ENCODE measurements around the gene SLC25A1.
"Not testable (repeated sequence)": the region's sequence is repeated elsewhere in the genome, so short reads cannot be mapped to it uniquely, and the experiment has no call there.

Gene SLC25A1

DNA sequence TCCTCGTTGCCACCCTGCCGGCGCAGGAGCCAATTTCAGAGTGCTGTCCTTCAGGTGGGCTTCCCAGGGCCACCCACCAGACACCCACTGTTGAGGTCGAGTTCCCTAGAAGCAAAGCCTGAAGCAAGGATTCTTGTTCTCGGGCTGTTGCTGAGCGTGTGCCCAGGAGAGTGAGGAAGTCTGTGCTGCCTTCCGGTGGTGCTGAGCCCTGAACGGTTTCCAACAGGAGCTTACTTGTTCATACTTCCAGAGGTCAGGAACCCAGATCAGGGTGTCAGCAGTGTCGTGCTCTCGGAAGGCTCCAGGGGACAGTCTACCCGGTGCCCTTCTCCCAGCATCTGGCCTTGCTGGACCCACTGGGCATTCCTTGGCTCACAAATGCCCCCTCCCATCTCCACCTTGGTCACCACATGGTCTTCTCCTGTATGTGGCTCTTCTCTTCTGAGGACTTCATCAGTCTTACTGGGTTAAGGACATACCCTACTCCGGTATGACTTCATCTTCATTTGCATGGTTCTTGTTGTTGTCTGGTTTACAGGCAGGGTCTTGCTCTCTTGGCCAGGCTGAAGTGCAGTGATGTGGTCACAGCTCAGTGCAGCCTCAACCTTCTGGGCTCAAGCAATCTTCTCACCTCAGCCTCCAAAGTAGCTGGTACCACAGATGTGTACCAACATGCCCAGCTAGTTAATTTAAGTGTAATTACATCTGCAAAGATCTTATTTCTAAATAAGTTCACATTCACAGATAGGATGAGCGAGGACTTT, 11.2 kb downstream of the SLC25A1 start:
- no peak for DNase-seq (ENCODE audit: low read depth, low spot score)

DNA sequence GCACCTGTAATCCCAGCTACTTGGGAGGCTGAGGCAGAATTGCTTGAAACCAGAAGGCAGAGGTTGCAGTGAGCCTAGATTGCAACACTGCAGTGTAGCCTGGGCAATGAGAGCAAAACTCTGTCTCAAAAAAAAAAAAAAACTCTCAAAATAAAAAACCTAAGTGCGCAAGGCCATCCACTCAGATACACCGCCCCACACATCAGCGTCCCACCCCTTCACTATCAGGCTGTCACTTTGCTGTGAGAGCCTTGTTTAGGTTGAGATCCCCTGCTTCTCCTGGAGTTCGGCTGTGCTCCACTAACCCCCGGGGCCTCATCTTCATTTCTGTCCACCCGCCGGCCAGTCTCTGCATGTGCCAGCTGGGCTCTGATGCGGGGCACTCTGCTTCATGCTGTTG, 12.1 kb downstream of the SLC25A1 start:
- no peak for DNase-seq (ENCODE audit: low read depth, low spot score)

DNA sequence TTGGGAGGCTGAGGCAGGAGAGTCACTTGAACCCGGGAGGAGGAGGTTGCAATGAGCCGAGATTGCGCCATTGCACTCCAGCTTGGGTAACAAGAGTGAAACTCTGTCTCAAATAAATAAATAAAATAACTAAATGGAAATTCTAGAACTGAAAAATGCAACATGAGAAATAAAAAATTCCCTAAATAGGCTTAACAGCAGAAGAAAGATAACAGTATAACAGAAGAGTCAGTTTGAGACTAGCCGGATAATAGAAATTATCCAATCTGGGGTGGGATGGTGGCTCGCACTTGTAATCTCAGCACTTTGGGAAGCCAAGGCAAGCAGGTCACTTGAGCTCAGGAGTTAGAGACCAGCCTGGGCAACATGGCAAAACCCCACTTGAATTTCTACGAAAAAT, 14.1 kb downstream of the SLC25A1 start:
- DNase-seq (ENCODE audit: low read depth, low spot score) = no peak

DNA sequence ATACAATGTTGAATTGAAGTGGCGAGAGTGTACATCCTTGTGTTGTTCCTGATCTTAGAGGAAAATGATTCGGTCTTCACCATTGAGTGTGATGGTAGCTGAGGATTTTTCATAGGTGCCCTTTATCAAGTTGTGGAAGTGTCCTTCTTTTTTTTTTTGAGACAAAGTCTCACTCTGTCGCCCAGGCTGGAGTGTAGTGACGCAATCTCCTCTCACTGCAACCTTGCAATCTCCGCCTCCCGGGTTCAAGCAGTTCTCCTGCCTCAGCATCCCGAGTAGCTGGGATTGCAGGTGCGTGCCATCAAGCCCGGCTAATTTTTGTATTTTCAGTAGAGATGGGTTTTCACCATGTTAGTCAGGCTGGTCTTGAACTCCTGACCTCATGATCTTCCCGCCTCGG, 19.9 kb downstream of the SLC25A1 start:
- not testable (repeated sequence) for DNase-seq (ENCODE audit: low read depth, low spot score)

DNA sequence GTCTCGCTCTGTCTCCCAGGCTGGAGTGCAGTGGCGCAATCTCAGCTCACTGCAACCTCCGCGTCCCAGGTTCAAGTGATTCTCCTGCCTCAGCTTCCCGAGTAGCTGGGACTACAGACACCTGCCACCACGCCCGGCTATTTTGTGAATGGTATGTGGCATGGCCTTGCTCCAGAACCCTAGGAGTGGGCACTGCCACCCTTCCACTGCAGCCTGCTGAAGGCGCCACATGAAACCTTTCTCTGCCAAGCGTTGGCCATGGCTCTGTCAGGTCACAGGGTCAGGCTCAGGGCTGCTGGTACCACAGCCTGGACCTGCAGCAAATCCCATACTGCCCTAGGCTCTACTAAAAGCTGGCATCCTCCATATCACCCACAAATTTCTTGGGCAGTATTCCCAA, 22.4 kb downstream of the SLC25A1 start:
- DNase-seq (ENCODE audit: low read depth, low spot score) = not testable (repeated sequence)

DNA sequence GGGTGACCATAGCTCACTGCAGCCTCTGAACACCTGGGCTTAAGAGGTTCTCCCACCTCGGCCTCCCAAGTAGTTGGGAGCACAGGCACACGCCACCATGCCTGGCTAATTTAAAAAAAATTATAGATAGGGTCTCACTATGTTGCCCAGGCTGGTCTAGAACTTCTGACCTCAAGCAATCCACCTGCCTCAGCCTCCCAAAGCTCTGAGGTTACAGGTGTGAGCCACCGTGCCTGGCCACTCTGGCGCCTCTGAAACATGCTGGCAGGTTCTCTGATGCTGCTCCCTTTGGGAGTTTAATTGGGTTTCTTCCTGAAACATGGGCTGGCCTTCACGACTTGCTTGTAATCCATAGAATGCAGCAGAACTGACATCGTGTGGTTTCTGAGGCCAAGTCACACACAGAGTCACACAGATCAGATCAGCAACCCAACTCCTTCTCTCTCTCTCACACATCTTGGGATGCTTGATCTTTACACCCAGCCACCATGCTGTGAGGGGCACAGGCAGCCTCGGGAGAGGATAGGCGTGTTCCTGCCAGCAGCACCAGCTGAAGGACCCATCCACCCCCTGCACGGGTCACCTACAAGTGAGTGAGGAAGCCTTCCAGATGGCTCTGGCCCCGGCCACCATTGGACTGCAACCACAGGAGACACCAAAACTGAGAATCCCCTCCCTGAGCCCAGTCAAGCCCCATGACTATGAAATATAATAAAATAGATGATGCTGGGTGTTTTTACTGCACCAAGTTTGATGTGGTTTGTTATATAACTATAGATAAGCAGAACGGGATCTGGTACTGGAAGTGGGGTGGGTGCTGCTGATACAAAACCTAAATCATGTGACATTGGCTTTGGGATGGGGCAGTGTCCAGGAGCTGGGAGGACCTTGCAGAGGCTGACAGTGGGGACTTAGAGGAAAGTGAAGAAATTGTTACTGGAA, 25.3 kb downstream of the SLC25A1 start:
- DNase-seq (ENCODE audit: low read depth, low spot score) = no peak

DNA sequence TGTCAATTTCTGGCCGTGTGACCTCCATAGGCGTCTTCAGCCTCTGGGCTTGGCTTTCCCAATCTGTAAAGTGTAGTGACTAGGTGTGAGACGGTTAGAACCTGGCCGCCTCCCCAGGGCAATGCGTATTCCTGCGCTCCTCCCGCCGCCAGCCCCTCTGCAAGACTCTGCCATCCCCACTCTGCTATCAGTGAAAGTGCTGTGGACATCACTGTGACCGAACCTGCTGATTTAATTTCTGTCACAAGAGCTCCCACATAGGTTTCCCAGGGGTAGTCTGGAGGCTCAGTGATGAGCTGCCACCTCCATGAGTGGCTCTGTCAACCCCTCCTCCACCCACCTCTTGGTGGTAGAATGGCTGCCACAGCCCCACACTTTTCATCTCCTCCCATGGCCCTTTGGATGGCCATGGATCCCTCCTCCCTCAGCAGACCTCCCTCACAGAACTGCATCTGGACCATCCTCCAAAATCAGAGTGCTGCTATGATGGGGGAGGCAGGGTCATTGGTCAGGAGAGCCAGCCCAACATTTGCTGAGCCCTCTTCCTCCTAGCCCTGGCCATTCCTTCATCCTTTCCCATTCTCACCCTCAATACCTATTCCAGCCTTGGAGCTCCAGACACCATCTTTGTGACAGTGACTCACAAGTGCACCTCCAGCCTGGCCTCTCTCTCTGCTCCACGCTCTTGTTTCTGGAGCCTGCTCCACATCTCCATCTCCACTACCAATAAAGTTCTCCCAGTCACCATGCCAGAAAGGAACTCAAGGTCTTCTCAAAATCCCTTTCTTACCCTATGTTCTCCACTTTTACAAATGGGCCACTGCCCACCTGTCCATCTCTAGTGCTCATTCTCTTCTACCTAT, 27.0 kb downstream of the SLC25A1 start:
- no peak for DNase-seq (ENCODE audit: low read depth, low spot score)

DNA sequence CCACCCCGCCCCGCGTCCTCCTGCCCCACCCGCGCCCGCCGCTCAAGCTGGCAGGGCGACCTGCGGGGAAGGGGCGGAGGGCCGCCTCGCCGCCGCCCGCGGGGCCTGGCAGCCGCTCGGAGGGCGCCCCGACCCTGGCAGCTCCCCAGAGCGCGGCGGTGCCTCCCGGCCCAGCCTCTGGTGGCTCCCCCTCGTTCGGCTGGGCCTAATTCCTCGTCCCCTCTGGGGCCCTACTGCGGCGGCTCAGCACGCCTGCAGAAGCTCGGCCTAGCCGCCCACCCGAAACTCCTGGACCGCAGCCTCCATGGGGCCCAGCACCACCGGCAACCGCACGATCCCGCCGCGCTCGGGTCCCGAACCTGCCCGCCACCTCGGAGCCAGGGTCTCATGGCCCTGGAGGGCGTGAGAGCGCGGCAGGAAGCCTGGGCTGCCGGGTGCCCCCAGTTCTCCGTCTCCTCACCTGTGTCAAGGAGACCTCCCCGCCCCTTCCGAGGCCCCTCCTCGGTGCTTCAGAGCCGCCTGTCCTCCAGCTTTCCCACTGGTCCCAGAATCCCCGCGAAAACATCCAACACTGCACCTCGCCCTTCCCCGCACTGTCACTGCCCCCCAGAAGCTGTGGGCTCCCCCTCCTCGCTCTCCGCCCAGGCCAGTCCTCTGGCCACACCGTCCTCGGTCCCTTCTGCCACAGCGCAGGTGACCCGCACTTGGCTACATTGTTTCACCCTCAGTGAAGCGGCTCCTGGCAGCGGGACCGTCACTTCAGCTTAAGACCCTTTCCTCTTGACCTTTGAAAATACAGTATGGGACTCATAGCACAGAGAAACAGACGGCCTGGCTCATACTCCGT, 27.8 kb downstream of the SLC25A1 start:
- no peak for DNase-seq (ENCODE audit: low read depth, low spot score)

DNA sequence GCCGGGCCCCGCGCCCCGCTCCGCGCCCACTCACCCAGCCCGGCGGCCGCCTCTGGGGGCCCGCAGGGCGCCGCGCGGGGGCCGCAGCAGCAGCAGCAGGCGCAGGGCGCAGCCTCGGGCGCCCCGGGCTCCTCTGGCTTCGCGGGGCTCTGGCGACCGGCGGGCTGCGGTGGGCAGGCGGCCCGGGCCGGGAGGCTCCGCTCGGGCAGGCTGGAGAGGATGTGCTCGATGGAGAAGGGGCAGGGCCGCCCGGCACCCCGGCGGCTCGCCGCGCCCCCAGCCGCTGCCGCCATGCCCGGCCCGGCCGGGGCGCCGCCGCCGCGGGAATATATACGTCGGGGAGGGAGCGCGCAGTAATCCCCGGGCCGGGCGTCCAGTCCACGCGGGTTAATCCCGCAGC, 28.5 kb downstream of the SLC25A1 start, which contains the start of gene GSC2:
TSS of gene GSC2 (minus strand) at position 302 of the 400 bp plus-strand sequence. CDS start at position 293, 9 bp downstream.
- DNase-seq (ENCODE audit: low read depth, low spot score) = no peak

DNA sequence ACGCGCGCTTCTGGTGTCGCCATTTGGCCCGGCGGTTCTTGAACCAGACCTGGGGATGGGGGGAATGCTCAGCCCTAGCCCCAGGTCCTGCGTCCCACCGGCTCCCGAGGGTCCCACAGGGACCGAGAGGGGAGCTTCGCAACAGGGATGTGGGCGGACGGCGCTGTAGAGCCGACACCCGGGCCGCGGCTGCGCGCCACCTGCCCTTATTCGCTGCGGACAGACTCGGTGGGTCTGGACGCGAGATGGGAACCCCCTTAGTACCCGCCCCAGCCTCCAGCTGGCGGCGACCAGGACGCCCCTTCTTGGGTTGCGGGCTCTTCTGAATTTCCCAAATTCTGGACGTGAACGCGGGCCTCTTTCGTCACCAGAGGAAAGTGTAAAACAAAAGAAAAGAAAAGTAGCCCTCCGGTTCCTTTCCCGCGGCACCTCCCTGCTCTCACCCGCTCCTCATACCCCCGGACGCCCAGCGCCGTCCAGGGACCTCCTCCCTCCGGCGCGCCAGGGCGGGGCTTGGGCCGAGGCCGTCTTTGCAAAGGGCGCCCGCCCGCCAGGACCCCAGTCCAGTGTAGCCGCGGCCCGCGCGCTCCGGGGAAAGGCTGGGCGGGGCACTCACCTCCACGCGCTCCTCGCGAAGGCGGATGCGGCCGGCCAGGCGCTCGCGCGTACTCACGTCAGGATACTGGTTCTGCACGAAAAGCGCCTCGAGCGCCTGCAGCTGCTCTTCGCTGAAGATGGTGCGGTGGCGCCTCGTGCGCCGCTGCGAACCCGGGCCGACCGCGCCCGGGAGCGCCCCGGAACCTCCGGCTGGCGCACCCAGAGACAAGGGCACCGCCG, 29.3 kb downstream of the SLC25A1 start:
- no peak for DNase-seq (ENCODE audit: low read depth, low spot score)

DNA sequence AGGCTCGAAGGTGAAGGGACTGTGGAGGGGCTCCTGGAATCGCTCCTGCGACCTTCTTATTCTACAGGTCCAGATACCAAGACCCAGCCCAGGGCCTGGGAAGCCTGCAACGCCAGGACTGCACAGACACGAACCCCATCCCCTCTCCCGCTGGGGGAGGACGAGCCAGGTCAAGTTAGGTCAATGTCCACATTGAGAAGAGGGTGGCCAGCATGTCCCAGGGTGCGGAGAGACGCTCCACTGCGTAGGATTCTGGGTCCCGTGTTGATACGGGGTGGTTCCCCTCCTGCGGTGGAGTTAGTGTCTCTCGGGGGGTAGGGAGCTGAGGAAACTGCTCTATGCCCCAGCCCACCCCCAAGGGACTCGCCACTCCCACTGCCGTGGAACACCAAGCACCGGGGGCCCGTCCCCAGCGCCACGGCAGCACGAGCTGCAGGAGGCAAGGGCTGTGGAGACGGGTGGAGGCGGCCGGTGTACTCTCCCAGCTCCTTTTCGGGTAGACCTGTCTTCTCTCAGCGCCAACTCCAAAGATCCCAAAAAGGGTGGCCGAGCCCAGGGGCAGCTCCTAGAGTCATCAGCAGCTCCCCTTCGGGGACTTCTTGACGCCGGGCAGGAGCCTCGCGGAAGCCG, 30.0 kb downstream of the SLC25A1 start:
- no peak for DNase-seq (ENCODE audit: low read depth, low spot score)

DNA sequence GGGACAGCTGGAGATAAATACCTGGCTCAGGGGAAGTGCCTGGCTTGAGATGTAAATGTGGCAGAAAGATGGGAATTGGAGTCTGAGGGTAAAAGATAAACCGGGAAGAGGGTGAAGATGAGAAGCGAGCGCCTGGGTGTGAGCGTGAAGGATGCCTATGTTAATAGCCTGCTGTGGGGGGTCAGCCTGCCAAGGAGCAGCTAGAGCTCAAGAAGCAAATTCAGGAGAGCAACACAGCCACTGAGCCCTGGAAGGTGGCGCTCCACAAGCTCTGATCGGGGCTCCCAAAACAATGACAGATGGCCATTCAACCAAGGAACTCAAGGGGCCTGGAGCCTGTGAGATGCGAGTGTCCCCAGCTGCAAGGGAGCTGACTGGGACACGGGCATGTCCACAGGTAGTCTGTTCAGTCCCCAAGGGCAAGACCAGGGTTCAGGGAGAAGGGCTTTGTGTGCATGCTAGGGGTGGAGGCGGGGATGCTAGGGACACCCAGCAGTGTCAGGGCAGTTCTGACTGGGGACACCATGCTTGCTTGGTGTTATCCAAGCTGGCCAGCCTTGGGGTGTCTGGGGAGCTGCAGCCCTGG, 31.2 kb downstream of the SLC25A1 start:
- no peak for DNase-seq (ENCODE audit: low read depth, low spot score)

DNA sequence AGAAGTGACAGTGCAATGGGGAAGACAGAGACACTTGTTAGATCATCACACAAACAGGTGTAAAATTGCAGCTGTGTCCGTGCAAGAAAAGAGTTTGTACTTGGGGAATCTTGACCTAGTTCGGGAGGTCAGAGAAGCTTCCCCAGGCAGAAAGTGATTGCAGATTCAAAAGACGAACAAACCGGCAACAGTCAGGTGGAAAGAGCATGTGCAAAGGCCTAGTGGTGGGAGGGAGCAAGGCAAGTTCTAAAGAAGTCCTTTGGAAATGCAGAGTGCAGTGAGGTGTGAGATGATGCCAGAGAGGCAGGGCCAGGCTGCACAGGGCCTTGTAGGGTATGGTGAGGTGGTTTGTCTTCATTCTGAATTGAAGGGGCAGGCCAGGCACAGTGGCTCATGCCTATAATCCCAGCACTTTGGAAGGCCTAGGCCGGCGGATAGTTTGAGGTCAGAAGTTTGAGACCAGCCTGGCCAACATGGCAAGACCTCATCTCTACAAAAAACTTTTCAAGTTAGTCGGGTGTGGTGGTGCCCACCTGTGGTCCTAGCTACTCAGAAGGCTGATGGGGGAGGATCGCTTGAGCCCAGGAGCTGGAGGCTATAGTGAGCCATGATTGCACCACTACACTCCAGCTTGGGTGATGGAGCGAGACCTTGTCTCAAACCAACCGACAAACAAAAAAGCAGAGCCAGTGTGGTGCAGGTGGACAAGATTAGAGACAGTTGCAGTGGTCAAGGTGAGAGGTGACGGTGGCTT, 32.1 kb downstream of the SLC25A1 start:
- no peak for DNase-seq (ENCODE audit: low read depth, low spot score)

DNA sequence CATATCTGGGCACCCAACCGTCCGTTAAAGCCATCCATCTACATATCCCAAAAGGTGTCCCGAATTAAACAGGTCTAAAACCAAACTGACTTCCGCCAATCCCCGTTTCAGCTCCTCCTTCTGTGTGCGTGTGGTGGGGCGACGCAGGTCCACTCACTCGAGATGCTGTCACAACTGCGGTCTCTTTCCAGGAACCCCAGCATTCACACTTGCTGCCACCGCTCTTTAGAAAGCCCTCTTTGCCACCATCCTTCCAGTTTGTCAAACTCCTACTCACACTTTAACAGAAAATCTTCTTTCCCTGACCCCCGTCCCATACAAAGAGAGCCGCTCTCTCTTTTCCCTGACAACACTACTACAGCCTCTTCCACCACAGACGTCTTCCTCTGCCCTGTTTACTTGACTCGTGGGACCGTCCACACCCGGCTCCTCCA, 34.6 kb downstream of the SLC25A1 start:
- DNase-seq (ENCODE audit: low read depth, low spot score) = no peak

DNA sequence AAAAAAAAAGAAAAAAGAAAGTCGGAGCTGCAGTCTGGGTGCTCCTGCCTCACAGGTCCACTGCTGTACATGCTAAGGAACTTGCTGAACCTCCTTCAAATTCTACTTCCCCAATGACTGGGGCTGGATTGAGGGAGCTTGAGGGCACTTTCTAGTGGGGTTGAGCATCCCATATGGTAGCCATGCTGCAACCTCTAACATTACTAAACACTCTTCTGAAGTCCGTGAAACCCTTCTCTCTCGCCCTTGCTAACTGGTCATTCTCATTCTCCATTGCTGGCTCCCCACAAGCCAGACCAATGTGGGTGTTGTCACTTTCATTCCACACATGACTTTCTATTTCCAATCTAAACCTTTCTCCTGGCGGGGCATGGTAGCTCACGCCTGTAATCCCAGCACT, 35.3 kb downstream of the SLC25A1 start:
- no peak for DNase-seq (ENCODE audit: low read depth, low spot score)

DNA sequence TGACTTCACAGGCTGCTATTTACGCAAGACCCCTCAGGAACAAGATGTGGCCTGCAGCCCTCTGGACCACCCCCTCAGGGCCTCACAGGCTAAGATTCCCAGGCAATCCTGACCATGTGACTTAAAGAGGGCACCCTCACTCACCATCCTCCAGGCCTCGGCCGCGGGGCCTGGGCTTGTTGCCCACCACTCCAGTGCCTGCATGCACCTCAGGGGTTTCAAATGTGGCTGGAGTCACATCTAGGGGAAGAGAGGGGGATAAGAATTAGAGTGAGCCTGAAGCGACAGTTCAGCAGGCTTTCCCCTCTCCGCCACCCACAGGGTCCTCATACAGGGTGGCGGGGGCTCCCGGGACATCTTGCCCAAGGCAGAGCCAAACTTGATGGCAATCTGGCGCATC, 36.1 kb downstream of the SLC25A1 start:
- no peak for DNase-seq (ENCODE audit: low read depth, low spot score)

DNA sequence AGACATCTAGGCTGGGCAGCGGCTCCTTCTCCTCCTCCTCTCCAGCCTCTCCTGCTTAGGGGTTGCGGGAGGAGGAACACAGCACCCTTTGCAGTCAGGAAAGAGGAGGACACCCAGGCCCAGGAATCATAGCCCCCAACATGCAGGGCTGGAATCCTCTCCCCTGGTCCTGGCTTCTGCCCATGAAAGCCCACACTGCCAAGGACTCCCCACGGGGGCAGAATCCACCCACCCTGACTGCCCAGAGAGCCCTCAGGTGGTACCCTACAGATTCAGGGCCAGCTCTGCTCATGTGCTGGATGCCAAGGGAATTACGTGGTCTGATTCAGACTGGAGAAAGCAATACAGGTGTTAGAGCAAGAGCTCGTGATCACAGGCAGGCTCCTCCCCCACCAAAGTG, 38.6 kb downstream of the SLC25A1 start:
- no peak for DNase-seq (ENCODE audit: low read depth, low spot score)

DNA sequence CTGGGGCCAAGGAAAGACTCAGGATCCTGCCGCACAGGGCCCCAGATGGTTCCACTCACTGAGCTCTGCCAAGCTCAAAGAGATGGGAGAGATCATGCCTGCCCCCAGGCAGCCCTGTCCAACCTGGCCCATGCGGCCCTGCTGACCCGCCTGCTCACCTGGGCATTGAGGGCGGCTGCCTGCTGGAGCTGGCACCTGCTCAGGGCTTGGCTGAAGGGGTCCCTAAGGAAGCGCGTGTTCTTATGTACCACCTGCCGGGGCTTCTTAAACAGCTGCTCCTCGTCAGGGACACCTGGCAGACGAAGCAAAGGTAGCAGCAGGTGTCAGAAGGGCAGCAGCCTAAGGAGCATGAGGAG, 39.6 kb downstream of the SLC25A1 start:
- DNase-seq (ENCODE audit: low read depth, low spot score) = no peak

All from brain pericyte (primary cell).